CD4-positive, CD25-positive, alpha-beta regulatory T cell (primary cell): ENCODE results near the gene PILRA. TPM values are rescaled to one million over a fixed set of nuclear protein-coding genes. Genes with fewer than 3 reads are reported as not detected.
A peak's percentile ranks its signal among the peaks of the same experiment; 100 is the strongest.
"Not testable (repeated sequence)": the region's sequence is repeated elsewhere in the genome, so short reads cannot be mapped to it uniquely, and the experiment has no call there.

ENCODE experiments used
- ATAC-seq, 2 donors: fragments of 150-1000 bp; cut with Tn5 transposase; one replicate each; pipeline ENCODE4 v1.10.0; 2021; ENCODE audit warnings: low read depth in 2 of 2, moderate number of reproducible peaks in 2 of 2, moderate library complexity in 1 of 2
- DNase-seq, 3 donors: peaks; one replicate each; pipeline versions ENCODE4 v3.0.0 to v3.0.0-alpha.2; 2012 to 2022; ENCODE audit warnings: mixed read lengths in 1 of 3
- H3K27ac ChIP-seq: one replicate; pipeline ENCODE4 v1.7.0; 2013; ENCODE audit warnings: mild to moderate bottlenecking, low read length; ENCODE audit not compliant: insufficient read depth, poor library complexity, severe bottlenecking
- H3K27me3 ChIP-seq: one replicate; pipeline ENCODE4 v1.7.0; 2013; ENCODE audit warnings: low read length; ENCODE audit not compliant: control insufficient read depth, insufficient read depth
- H3K36me3 ChIP-seq: one replicate; pipeline ENCODE4 v1.7.0; 2013; ENCODE audit warnings: mild to moderate bottlenecking, low read length, moderate library complexity; ENCODE audit not compliant: control insufficient read depth, insufficient read depth
- H3K4me1 ChIP-seq: 2 replicates; pipeline ENCODE4 v1.7.0; 2013; ENCODE audit warnings: mild to moderate bottlenecking, low read length; ENCODE audit not compliant: insufficient read depth, control insufficient read depth, poor library complexity, severe bottlenecking
- H3K4me3 ChIP-seq: one replicate; pipeline ENCODE4 v1.7.0; 2013; ENCODE audit warnings: low read depth, mild to moderate bottlenecking, low read length, moderate library complexity
- H3K9me3 ChIP-seq, 2 experiments: 1 replicate in 1 of 2; 2 replicates in 1 of 2; pipeline ENCODE4 v1.7.0; 2013; ENCODE audit warnings: low read length in 2 of 2, mild to moderate bottlenecking in 1 of 2, moderate library complexity in 1 of 2; ENCODE audit not compliant: control insufficient read depth in 2 of 2
- H3K27ac Mint-ChIP-seq, 3 donors: one replicate each; pipeline ENCODE4 v1.8.0; 2020 to 2022; ENCODE audit warnings: mild to moderate bottlenecking in 3 of 3, mixed read lengths in 3 of 3, moderate library complexity in 2 of 3
- H3K27me3 Mint-ChIP-seq: one replicate; pipeline ENCODE4 v1.8.0; 2022; ENCODE audit warnings: mild to moderate bottlenecking, mixed read lengths
- H3K36me3 Mint-ChIP-seq: one replicate; pipeline ENCODE4 v1.8.0; 2020; ENCODE audit warnings: mixed read lengths
- H3K4me1 Mint-ChIP-seq, 4 donors: one replicate each; pipeline ENCODE4 v1.8.0; 2020 to 2022; ENCODE audit warnings: mixed read lengths in 4 of 4, mild to moderate bottlenecking in 1 of 4
- H3K4me3 Mint-ChIP-seq, 4 donors: one replicate each; pipeline ENCODE4 v1.8.0; 2020 to 2022; ENCODE audit warnings: mild to moderate bottlenecking in 4 of 4, mixed read lengths in 4 of 4, moderate library complexity in 3 of 4
- H3K9me3 Mint-ChIP-seq, 7 donors: one replicate each; pipeline ENCODE4 v1.8.0; 2020 to 2022; ENCODE audit warnings: mixed read lengths in 7 of 7, mild to moderate bottlenecking in 3 of 7, moderate library complexity in 2 of 7
- polyA plus RNA-seq, 4 donors: library from polyadenylated mRNA; unstranded; fragments of 300-500 nt; fragmentation: Illumina TruSeq; gene quantifications; one replicate each; pipeline ENCODE4 v1.2.3, GENCODE V29; 2021
- total RNA-seq: library from RNA; stranded (reverse); gene quantifications from one replicate; pipeline ENCODE4 v1.2.3, GENCODE V29; 2022

The PILRA gene
- total and polyA plus RNA-seq, 5 donors from 2014 or later: 0.17 to 13.2 (median 0.39) TPM; not detected in 2

DNA sequence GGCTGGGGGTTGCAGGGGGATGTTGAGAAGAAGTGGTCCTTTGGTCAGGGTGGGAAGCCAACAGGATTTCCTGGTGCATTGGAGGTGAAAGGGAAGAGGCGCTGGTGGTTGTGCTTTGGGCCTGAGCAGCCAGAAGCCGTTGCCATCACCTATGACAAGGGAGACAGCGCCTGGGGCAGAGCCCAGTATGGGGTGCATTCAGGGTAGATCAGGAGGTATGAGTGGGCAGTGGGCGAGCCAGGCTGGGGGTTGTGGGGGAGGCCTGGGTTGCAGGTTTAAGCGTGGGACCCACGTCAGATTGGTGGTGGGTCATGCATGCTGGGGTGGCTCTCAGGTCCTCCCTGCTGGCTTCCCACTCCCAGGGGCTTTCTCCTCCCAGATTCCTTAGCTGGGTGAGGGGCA lies 21.6 kb upstream of the PILRA start:
- no peak overlapping the region for H3K27ac ChIP-seq

DNA sequence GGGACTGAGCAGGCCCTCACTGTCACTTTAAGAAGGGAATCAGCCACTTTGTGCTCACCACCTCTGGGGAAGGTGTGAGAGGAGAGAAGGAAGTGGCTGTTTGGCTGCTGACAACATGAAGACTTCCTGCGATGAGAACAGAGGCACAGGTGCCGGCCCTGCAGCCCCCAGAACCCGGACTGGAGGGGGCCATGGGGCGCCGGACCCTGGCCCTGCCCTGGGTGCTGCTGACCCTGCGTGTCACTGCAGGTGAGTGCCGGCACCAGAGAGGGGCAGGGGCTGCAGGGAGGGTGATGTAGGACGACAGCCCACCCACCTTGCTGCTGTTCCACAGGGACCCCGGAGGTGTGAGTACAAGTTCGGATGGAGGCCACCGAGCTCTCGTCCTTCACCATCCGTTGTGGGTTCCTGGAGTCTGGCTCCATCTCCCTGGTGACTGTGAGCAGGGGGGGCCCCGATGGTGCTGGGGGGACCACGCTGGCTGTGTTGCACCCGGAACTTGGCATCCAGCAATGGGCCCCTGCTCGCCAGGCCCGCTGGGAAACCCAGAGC lies 21.0 kb upstream of the PILRA start:
- not testable (repeated sequence) for H3K4me1 ChIP-seq, H3K27me3 Mint-ChIP-seq, H3K4me3 ChIP-seq, DNase-seq, H3K27ac ChIP-seq, H3K9me3 ChIP-seq, H3K27me3 ChIP-seq, H3K27ac Mint-ChIP-seq, H3K36me3 Mint-ChIP-seq, H3K9me3 Mint-ChIP-seq, H3K4me3 Mint-ChIP-seq
- H3K36me3 ChIP-seq: peaks cover 44% of the 10 kb centered on the region
- ATAC-seq: peak; percentile 81 to 85
- peaks cover 0 to 15% (median 1%) of the 10 kb centered on the region in 4 donors for H3K4me1 Mint-ChIP-seq

More for the DNA sequence above, 21.6 kb upstream of the PILRA start:
- Histone ChIP-seq H3K9me3 (no peaks in the 10 kb centered on the region), H3K27me3 (no peaks in the 10 kb centered on the region), H3K36me3 (peaks cover 47% of the 10 kb centered on the region), H3K4me3 (no peak overlapping the region), H3K4me1 (no peaks in the 10 kb centered on the region)
- H3K9me3 Mint-ChIP-seq: no peaks in the 10 kb centered on the region
- H3K27ac Mint-ChIP-seq: peak overlapping the region in 1 of 3 donors; percentile 71
- DNase-seq: no peak
- ATAC-seq: no peak
- peaks cover 13% of the 10 kb centered on the region for H3K36me3 Mint-ChIP-seq
- no peaks in the 10 kb centered on the region for H3K27me3 Mint-ChIP-seq
- peaks cover 0 to 15% (median 3%) of the 10 kb centered on the region in 4 donors for H3K4me1 Mint-ChIP-seq
- H3K4me3 Mint-ChIP-seq: no peak overlapping the region

DNA sequence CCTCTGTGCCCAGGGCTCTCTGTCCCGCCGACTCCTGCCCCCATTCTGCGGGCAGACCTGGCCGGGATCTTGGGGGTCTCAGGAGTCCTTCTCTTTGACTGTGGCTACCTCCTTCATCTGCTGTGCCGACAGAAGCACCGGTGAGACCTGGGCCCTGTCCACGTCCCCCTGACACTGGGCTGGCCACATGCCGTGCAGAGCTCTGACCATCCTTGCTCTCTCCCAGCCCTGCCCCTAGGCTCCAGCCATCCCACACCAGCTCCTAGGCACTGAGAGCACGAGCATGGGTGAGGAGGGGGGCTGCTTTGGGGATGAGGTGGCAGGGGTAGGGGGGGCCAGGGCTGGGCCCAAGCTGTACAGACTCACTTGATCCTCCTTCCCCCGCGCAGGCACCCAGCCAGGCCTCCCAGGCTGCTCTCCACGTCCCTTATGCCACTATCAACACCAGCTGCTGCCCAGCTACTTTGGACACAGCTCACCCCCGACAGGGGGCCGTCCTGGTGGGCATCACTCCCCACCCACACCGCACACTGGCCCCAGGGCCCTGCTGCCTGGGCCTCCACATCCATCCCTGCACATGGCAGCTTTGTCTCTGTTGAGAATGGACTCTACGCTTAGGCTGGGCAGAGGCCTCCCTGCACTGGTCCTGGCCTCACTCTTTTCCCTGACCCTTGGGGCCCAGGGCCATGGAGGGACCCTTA lies 20.2 kb upstream of the PILRA start:
- Histone ChIP-seq H3K4me1 (no peaks in the 10 kb centered on the region), H3K36me3 (peaks cover 42% of the 10 kb centered on the region), H3K4me3 (no peak overlapping the region), H3K27me3 (no peaks in the 10 kb centered on the region), H3K27ac (no peak overlapping the region), H3K9me3 (no peaks in the 10 kb centered on the region)
- Mint-ChIP-seq H3K36me3 (peaks cover 5% of the 10 kb centered on the region), H3K27me3 (no peaks in the 10 kb centered on the region), H3K27ac (peak overlapping the region in 2 of 3 donors; percentile 85 to 86), H3K9me3 (no peaks in the 10 kb centered on the region), H3K4me3 (no peak overlapping the region), H3K4me1 (peaks cover 0 to 15% (median 1%) of the 10 kb centered on the region in 4 donors)
- ATAC-seq: no peak
- no peak for DNase-seq

DNA sequence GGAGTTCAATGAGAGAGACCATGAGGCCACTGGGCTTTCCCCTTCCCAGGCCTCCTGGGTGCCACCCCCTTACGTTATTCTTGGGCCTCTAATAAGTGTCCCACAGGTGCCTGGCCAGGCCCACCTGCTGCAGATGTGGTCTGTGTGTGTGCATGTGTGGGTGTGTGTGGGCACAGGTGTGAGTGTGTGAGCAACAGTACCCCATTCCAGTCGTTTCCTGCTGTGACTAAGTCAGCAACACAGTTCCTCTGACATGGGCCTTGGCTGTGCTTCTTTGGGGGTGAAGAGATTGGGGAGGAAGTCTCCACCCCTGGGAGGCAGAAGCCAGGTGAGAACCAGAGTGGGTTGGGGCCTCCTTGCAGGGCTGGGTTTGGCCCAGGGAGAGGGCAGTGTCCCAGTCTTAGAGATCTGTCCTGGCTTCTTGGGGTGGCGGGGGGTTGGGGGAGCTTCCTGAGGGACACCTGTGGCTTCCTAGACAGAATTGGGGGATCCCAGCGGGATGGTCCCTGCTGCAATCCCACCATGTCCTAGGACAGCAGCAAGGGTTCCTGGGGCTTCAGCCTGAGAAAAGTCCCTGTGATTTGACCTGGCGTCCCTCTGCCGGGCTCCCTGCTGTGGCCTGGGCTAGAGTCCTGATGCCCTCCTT lies 19.5 kb upstream of the PILRA start:
- Histone ChIP-seq H3K9me3 (no peaks in the 10 kb centered on the region), H3K4me3 (no peak overlapping the region), H3K27ac (no peak overlapping the region), H3K36me3 (peaks cover 48% of the 10 kb centered on the region), H3K27me3 (no peaks in the 10 kb centered on the region), H3K4me1 (no peaks in the 10 kb centered on the region)
- H3K36me3 Mint-ChIP-seq: peaks cover 5% of the 10 kb centered on the region
- peak overlapping the region in 2 of 3 donors; percentile 38 to 86 for H3K27ac Mint-ChIP-seq
- no peaks in the 10 kb centered on the region for H3K9me3 Mint-ChIP-seq
- DNase-seq (peak in 1 of 3 donors; percentile 45), ATAC-seq (peak in 1 of 2 donors; percentile 19)
- H3K27me3 Mint-ChIP-seq: no peaks in the 10 kb centered on the region
- H3K4me3 Mint-ChIP-seq: no peak overlapping the region
- peaks cover 0 to 15% (median under 1%) of the 10 kb centered on the region in 4 donors for H3K4me1 Mint-ChIP-seq

DNA sequence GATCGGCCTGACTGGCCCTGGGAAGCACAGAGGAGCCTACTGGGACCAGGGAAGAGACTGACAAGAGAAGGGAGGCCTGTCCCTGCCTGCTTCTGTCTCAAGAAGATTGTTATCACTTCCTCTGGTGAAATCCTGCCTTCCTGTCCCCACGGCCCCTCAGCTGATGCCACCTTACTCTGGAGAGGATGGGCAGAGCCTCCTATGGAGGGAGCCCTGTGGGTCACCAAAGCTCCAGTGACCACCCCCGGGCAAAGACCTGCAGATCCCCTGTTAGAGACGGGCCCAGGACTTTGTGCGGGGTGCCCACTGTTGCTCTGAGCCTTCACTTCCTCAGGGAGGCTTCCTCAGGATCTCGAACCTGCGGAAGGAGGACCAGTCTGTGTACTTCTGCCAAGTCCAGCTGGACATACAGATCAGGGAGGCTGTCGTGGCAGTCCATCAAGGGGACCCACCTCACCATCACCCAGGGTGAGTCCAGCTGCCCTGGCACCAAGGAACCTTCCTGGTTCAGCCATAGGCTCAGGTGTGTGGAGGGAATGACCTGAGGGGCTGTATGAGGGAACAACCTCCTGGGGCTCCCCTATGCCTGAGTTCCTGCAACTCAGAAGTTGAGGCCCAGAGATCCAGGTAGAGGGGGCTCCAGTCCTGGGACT lies 16.7 kb upstream of the PILRA start:
- H3K4me1 ChIP-seq: no peaks in the 10 kb centered on the region
- DNase-seq: no peak
- H3K27me3 Mint-ChIP-seq: no peaks in the 10 kb centered on the region

DNA sequence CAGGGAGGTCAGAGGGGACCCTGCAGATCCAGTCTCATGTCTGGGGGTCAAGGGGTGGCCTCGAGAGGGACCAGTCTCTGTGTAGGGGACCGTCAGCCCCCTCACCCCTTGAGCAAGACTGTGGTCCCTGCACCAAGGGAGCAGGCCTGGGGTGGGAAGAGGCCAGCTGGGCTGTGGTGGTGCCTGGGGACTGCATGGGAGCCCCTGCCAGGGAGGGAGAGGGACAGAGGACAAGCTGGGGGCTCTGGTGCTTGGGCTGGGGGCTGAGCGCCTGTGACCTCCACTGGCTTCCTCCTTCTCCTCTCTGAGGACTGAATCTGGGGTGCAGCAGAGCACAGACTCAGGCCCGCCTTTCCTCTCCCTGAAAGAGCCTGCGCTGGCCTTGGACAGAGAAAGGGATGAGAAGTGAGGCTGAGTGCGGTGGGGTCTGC lies 16.1 kb upstream of the PILRA start:
- H3K36me3 Mint-ChIP-seq: peaks cover 14% of the 10 kb centered on the region
- H3K27ac Mint-ChIP-seq: no peak overlapping the region
- H3K9me3 Mint-ChIP-seq: no peaks in the 10 kb centered on the region
- H3K4me1 Mint-ChIP-seq: peaks cover 0 to 5% (median 1%) of the 10 kb centered on the region in 4 donors
- Histone ChIP-seq H3K36me3 (peaks cover 56% of the 10 kb centered on the region), H3K27ac (no peak overlapping the region), H3K4me3 (no peak overlapping the region), H3K9me3 (no peaks in the 10 kb centered on the region), H3K4me1 (no peaks in the 10 kb centered on the region), H3K27me3 (no peaks in the 10 kb centered on the region)
- no peak for ATAC-seq
- no peaks in the 10 kb centered on the region for H3K27me3 Mint-ChIP-seq
- H3K4me3 Mint-ChIP-seq: no peak overlapping the region
- DNase-seq: no peak

More for the DNA sequence above, 16.7 kb upstream of the PILRA start:
- peaks cover 14% of the 10 kb centered on the region for H3K36me3 Mint-ChIP-seq
- no peak overlapping the region for H3K4me3 Mint-ChIP-seq
- Histone ChIP-seq H3K9me3 (no peaks in the 10 kb centered on the region), H3K4me3 (no peak overlapping the region), H3K36me3 (peaks cover 54% of the 10 kb centered on the region), H3K27ac (no peak overlapping the region), H3K27me3 (no peaks in the 10 kb centered on the region)
- no peak overlapping the region for H3K27ac Mint-ChIP-seq
- peaks cover 0 to 7% (median 1%) of the 10 kb centered on the region in 4 donors for H3K4me1 Mint-ChIP-seq
- no peaks in the 10 kb centered on the region for H3K9me3 Mint-ChIP-seq
- ATAC-seq: no peak

DNA sequence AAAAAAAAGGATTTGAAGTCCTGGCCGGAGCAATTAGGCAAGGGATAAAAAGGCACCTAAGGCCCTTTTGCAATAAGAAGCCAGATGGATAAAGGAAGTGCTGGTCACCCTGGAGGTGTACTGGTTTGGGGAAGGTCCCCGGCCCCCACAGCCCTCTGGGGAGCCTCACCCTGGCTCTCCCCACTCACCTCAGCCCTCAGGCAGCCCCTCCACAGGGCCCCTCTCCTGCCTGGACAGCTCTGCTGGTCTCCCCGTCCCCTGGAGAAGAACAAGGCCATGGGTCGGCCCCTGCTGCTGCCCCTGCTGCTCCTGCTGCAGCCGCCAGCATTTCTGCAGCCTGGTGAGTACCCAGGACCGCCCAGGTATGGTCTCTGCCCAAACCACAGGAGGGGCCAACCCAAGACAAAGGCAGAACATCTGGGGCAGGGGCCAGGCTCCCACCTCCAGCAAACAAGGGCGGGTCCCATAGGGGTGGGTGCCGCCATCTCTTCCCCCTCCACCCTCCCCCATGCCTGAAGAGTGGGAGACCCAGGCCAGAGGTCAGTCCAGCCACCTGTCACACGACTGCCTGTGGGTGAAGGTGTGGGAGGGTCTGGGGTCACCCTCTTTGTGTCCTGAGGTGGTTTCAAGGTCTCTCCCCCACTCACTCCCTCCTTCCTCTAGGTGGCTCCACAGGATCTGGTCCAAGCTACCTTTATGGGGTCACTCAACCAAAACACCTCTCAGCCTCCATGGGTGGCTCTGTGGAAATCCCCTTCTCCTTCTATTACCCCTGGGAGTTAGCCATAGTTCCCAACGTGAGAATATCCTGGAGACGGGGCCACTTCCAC lies 15.0 kb upstream of the PILRA start, which contains the start of gene PILRB:
TSS of gene PILRB (plus strand) at position 91 of the 830 bp plus-strand sequence. CDS start at position 277, 186 bp downstream.
- ATAC-seq (no peak), DNase-seq (no peak)
- peaks cover 61% of the 10 kb centered on the region for H3K36me3 ChIP-seq
- H3K4me3 ChIP-seq: no peak within 1 kb of the TSS
- no peaks in the 10 kb centered on the region for H3K4me1 ChIP-seq
- Mint-ChIP-seq H3K27ac (no peak within 1 kb of the TSS), H3K27me3 (no peaks in the 10 kb centered on the region), H3K4me1 (peaks cover 0 to 5% (median 2%) of the 10 kb centered on the region in 4 donors), H3K4me3 (no peak within 1 kb of the TSS), H3K36me3 (peaks cover 16% of the 10 kb centered on the region), H3K9me3 (no peaks in the 10 kb centered on the region)
- no peaks in the 10 kb centered on the region for H3K27me3 ChIP-seq
- no peak within 1 kb of the TSS for H3K27ac ChIP-seq
- no peaks in the 10 kb centered on the region for H3K9me3 ChIP-seq
